Epithelial cell of esophagus (primary cell): ENCODE results near the gene PIKFYVE.
"Not testable (repeated sequence)": the region's sequence is repeated elsewhere in the genome, so short reads cannot be mapped to it uniquely, and the experiment has no call there.

Experiments
- DNase-seq: peaks from one replicate; pipeline ENCODE4 v3.0.0; 2010; ENCODE audit warnings: low read depth
- H3K4me3 ChIP-seq: 2 replicates; pipeline ENCODE4 v1.5.1; 2011; ENCODE audit warnings: mild to moderate bottlenecking, low read length, control low read depth
- CTCF ChIP-seq: IDR thresholded peaks from 2 replicates; pipeline ENCODE4 v1.5.1; 2011; ENCODE audit warnings: low read depth, mild to moderate bottlenecking, low read length, control low read depth, inconsistent platforms; ENCODE audit not compliant: insufficient read depth; ENCODE audit errors: missing control alignments

PIKFYVE gene

GRCh38 chr2:208266936-208267335 lies 881 bp downstream of the PIKFYVE start:
- peak overlapping the region; percentile 78 for H3K4me3 ChIP-seq
- TF ChIP-seq CTCF, result no peak
- peak; percentile 32 for DNase-seq

- DNase-seq, result not testable (repeated sequence)
- peak overlapping the region; percentile 78 for H3K4me3 ChIP-seq
Observed at GRCh38 chr2:208267526-208267925, 1.5 kb downstream of the PIKFYVE start.

DNA sequence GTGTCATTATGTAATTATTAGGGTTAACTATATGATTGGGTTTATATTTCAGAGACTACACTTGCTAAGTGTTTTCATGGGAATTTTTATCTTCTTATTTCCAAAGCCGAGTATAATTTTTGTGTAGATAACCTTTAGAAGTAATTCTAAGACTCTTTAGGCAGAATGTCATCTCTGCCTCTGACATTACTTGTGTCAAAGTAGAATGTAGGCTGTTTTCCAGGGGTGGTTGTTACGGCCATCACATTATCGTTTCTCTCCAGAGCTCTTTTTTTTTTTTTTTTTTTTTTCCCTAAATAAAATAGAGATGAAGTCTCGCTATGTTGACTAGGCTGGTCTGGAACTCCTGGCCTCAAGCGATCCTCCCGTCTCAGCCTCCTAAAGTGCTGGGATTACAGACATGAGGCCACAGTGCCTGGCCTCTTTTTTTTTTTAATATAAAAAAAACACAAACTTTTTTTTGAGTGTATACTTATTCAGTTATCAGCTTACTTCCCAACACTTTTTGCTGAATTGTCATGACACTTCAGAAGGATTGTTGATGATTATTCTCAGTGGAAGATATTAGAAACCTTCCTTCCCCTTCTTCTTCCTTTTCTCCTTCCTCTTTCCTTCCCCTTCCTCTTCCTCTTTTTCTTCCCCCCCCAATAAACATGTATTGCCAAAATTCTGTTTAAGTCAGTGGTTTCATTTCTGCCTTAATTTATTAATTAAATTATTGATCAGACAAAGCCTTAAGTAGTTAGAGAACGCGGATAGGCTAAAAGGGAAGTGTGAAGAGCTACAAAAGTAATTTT lies 2.3 kb downstream of the PIKFYVE start:
- TF ChIP-seq CTCF, result no peak
- no peak for DNase-seq
- no peak overlapping the region for H3K4me3 ChIP-seq

- no peak overlapping the region for H3K4me3 ChIP-seq
- TF ChIP-seq CTCF, result no peak
- DNase-seq, result no peak
Observed at GRCh38 chr2:208269091-208269490, 3.0 kb downstream of the PIKFYVE start.

DNA sequence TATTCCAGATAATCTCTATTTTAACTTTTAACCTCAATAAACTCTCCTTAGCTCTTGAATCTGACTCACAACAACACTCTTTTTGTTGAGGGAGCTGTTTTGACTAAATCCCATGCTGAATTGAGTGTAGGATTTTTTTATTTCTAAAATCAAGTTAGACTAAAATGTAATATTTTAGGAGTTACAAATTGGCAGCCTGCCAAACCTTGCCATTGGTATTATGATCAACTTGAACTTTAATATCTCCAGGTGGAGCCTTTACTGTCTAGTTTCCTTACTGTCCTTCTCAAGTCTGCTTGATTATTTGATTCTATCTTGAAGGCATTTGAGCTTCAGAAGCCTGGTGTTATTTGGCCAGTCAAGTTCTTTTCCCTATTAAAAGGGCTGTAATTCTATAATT lies 8.7 kb downstream of the PIKFYVE start:
- TF ChIP-seq CTCF, result no peak
- H3K4me3 ChIP-seq, result no peak overlapping the region
- DNase-seq, result no peak

- no peak for TF ChIP-seq CTCF
- H3K4me3 ChIP-seq, result no peak overlapping the region
- no peak for DNase-seq
Observed at GRCh38 chr2:208278549-208278948, 12.5 kb downstream of the PIKFYVE start.

GRCh38 chr2:208279236-208279635 lies 13.2 kb downstream of the PIKFYVE start:
- no peak for DNase-seq
- TF ChIP-seq CTCF, result no peak
- H3K4me3 ChIP-seq, result no peak overlapping the region

GRCh38 chr2:208280234-208280633 lies 14.2 kb downstream of the PIKFYVE start:
- no peak for DNase-seq
- H3K4me3 ChIP-seq, result no peak overlapping the region
- no peak for TF ChIP-seq CTCF
